SK-N-SH treated with all-trans-retinoic acid at 6 μM for 48 hours (cell line): ENCODE measurements around the gene LAMB3.

ENCODE experiments used
- ATAC-seq: fragments of 200-7000 bp; cut with Tn5 transposase; 3 replicates; pipeline ENCODE4 v1.9.1; 2020; ENCODE audit warnings: mild to moderate bottlenecking, moderate library complexity
- ARNTL ChIP-seq: fragments of 450-650 bp; formaldehyde crosslinking; IDR thresholded peaks from 2 replicates; pipeline ENCODE4 v1.5.0; 2020; ENCODE audit warnings: low read depth, mild to moderate bottlenecking, moderate library complexity, borderline replicate concordance
- BACH2 ChIP-seq: fragments of 250-450 bp; sonication (Bioruptor Pico); IDR thresholded peaks from 2 replicates; pipeline ENCODE4 v1.9.0; 2021; ENCODE audit warnings: mild to moderate bottlenecking, borderline replicate concordance
- CSDC2 ChIP-seq: fragments of 250-450 bp; sonication (Bioruptor Pico); IDR thresholded peaks from 2 replicates; pipeline ENCODE4 v1.5.0; 2020; ENCODE audit warnings: mild to moderate bottlenecking, moderate library complexity
- GLIS3 ChIP-seq: fragments of 250-450 bp; sonication (Bioruptor Pico); IDR thresholded peaks from 2 replicates; pipeline ENCODE4 v1.5.0; 2020; ENCODE audit warnings: mild to moderate bottlenecking, moderate library complexity
- OSR1 ChIP-seq: fragments of 250-450 bp; sonication (Bioruptor Pico); IDR thresholded peaks from 2 replicates; pipeline ENCODE4 v1.8.0; 2022; ENCODE audit warnings: moderate library complexity, mild to moderate bottlenecking, inconsistent platforms
- RARB ChIP-seq: fragments of 250-450 bp; sonication (Bioruptor Pico); IDR thresholded peaks from 2 replicates; pipeline ENCODE4 v1.8.0; 2021; ENCODE audit warnings: mild to moderate bottlenecking, moderate library complexity
- SNAI2 ChIP-seq: fragments of 250-450 bp; sonication (Bioruptor Pico); IDR thresholded peaks from 2 replicates; pipeline ENCODE4 v1.5.0; 2020; ENCODE audit warnings: mild to moderate bottlenecking, moderate library complexity
- TOX ChIP-seq: fragments of 250-450 bp; sonication (Bioruptor Pico); IDR thresholded peaks from 2 replicates; pipeline ENCODE4 v1.8.0; 2021; ENCODE audit warnings: mild to moderate bottlenecking, moderate library complexity, borderline replicate concordance
- ZC3H10 ChIP-seq: fragments of 250-450 bp; sonication (Bioruptor Pico); IDR thresholded peaks from 2 replicates; pipeline ENCODE4 v1.5.1; 2021; ENCODE audit warnings: mild to moderate bottlenecking, moderate library complexity
- ZFP3 ChIP-seq: fragments of 250-450 bp; sonication (Bioruptor Pico); IDR thresholded peaks from 2 replicates; pipeline ENCODE4 v1.5.0; 2020; ENCODE audit warnings: mild to moderate bottlenecking, moderate library complexity
- ZFP30 ChIP-seq: fragments of 450-650 bp; formaldehyde crosslinking; IDR thresholded peaks from 2 replicates; pipeline ENCODE4 v1.5.0; 2022; ENCODE audit warnings: mild to moderate bottlenecking, moderate library complexity
- ZNF565 ChIP-seq: fragments of 450-650 bp; formaldehyde crosslinking; conservative IDR thresholded peaks from 2 replicates; pipeline ENCODE4 v1.5.0; 2020; ENCODE audit warnings: low read depth, mild to moderate bottlenecking, moderate library complexity
- TF ChIP-seq, protein P1 (sequence below): fragments of 250-450 bp; sonication (Bioruptor Pico); IDR thresholded peaks from 2 replicates; pipeline ENCODE4 v1.8.0; 2020; ENCODE audit warnings: mild to moderate bottlenecking, moderate library complexity, borderline replicate concordance
- TF ChIP-seq, protein P2 (sequence below): fragments of 250-450 bp; sonication (Bioruptor Pico); IDR thresholded peaks from 2 replicates; pipeline ENCODE4 v1.5.1; 2021; ENCODE audit warnings: mild to moderate bottlenecking, moderate library complexity
- TF ChIP-seq, protein P3 (sequence below): fragments of 250-450 bp; sonication (Bioruptor Pico); IDR thresholded peaks from 2 replicates; pipeline ENCODE4 v1.5.1; 2020; ENCODE audit warnings: low read depth, mild to moderate bottlenecking, moderate library complexity
- TF ChIP-seq, protein P4 (sequence below): fragments of 250-450 bp; sonication (Bioruptor Pico); IDR thresholded peaks from 2 replicates; pipeline ENCODE4 v1.5.0; 2020; ENCODE audit warnings: mild to moderate bottlenecking, moderate library complexity

The LAMB3 gene

DNA sequence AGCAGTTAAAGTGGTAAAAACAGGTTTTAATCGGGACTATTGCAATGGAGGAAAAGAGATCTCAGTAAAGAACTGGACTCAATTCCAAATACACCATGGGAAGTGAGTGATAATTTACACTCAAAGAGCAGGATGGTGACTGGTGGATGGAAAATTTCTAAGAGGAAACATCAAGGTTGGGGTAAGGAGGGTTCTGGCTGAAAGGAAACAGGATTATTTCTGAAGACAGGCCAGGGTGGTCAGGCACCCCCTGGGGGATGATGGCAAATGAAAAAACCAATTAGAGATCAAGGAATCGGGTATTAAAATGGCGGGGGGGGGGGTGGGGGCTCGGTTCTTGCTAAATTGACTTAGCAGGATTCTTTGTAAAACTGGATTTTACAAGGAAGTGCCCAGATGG is 40.1 kb upstream of the LAMB3 start (continued):
- TF ChIP-seq, protein P1, sequence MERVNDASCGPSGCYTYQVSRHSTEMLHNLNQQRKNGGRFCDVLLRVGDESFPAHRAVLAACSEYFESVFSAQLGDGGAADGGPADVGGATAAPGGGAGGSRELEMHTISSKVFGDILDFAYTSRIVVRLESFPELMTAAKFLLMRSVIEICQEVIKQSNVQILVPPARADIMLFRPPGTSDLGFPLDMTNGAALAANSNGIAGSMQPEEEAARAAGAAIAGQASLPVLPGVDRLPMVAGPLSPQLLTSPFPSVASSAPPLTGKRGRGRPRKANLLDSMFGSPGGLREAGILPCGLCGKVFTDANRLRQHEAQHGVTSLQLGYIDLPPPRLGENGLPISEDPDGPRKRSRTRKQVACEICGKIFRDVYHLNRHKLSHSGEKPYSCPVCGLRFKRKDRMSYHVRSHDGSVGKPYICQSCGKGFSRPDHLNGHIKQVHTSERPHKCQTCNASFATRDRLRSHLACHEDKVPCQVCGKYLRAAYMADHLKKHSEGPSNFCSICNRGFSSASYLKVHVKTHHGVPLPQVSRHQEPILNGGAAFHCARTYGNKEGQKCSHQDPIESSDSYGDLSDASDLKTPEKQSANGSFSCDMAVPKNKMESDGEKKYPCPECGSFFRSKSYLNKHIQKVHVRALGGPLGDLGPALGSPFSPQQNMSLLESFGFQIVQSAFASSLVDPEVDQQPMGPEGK (CRISPR knock-in tag) = no peak
- TF ChIP-seq ZFP30 = no peak
- no peak for TF ChIP-seq GLIS3 (CRISPR knock-in tag)

DNA sequence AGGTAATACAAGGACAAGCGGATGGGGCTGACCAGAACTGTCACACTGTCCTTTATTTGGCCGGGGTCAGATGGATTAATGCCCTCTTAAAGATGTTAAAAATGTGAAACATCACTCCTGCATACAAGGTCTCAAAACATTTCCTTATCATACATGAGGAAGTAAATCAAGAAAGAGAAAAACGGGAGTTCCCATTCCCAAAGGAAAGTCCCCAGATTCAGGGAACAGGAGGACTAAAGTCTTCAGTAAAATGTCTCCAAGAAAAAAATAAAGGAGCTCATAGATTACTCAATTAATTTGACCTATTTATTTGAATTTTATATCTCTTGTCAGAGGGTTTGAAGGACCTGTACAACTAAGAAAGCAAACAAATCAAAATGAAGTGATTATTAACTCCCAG is 39.0 kb upstream of the LAMB3 start:
- no peak for ATAC-seq
- TF ChIP-seq GLIS3 (CRISPR knock-in tag) = no peak
- TF ChIP-seq, protein P2, sequence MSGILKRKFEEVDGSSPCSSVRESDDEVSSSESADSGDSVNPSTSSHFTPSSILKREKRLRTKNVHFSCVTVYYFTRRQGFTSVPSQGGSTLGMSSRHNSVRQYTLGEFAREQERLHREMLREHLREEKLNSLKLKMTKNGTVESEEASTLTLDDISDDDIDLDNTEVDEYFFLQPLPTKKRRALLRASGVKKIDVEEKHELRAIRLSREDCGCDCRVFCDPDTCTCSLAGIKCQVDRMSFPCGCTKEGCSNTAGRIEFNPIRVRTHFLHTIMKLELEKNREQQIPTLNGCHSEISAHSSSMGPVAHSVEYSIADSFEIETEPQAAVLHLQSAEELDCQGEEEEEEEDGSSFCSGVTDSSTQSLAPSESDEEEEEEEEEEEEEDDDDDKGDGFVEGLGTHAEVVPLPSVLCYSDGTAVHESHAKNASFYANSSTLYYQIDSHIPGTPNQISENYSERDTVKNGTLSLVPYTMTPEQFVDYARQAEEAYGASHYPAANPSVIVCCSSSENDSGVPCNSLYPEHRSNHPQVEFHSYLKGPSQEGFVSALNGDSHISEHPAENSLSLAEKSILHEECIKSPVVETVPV = no peak
- TF ChIP-seq ARNTL (CRISPR knock-in tag) = no peak
- TF ChIP-seq, protein P1 (CRISPR knock-in tag) = no peak
- TF ChIP-seq OSR1 (CRISPR knock-in tag) = no peak
- TF ChIP-seq ZFP3 = no peak

DNA sequence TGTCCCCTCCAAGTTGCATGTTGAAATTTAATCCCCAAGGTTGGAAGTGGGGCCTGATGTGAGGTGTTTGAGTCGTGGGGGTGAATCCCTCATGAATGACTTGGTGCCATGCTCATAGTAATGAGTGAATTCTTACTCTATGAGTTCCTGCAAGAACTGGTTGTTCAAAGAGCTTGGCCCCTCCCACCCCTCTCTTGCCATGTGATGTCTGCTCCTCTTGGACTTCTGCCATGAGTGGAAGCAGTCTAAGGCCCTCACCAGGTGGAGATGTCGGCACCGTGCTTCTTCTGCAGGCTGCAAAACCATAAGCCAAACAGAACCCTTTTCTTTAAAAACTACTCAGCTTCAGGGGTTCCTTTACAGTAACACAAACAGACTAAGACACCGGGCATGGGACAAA is 37.3 kb upstream of the LAMB3 start:
- ATAC-seq = peak; percentile 7

DNA sequence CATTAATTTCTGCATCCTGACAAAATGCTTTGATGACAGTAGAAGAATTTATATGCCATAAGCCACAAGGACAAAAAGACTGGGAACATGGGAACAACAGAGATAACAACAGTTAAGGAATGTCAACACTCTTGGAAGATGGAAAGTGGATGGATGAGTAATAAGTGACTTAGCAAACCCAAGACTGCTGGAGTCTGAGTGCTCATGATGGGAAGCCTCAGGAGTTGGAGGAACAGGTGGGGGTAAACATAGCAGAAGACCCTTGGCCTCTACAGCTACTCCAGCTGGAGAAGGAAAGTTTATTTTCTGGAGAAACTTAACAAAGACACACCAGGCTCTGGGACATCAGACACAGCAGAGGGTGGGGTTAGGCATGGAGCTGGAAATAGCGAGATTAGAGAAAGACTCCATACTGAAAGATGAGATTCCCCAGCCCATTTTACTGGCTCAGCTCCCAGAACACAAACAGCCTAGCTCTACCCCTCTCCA is 36.6 kb upstream of the LAMB3 start:
- peak; percentile 85 for ATAC-seq

More for the DNA sequence above, 37.3 kb upstream of the LAMB3 start:
- TF ChIP-seq ZNF565 (CRISPR knock-in tag) (no peak), CSDC2 (CRISPR knock-in tag) (no peak), OSR1 (CRISPR knock-in tag) (0 out of 2 replicates have a peak, but pooled peaks have one; percentile 34)
- TF ChIP-seq, protein P3, sequence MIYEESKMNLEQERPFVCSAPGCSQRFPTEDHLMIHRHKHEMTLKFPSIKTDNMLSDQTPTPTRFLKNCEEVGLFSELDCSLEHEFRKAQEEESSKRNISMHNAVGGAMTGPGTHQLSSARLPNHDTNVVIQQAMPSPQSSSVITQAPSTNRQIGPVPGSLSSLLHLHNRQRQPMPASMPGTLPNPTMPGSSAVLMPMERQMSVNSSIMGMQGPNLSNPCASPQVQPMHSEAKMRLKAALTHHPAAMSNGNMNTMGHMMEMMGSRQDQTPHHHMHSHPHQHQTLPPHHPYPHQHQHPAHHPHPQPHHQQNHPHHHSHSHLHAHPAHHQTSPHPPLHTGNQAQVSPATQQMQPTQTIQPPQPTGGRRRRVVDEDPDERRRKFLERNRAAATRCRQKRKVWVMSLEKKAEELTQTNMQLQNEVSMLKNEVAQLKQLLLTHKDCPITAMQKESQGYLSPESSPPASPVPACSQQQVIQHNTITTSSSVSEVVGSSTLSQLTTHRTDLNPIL (CRISPR knock-in tag) = no peak
- TF ChIP-seq, protein P4, sequence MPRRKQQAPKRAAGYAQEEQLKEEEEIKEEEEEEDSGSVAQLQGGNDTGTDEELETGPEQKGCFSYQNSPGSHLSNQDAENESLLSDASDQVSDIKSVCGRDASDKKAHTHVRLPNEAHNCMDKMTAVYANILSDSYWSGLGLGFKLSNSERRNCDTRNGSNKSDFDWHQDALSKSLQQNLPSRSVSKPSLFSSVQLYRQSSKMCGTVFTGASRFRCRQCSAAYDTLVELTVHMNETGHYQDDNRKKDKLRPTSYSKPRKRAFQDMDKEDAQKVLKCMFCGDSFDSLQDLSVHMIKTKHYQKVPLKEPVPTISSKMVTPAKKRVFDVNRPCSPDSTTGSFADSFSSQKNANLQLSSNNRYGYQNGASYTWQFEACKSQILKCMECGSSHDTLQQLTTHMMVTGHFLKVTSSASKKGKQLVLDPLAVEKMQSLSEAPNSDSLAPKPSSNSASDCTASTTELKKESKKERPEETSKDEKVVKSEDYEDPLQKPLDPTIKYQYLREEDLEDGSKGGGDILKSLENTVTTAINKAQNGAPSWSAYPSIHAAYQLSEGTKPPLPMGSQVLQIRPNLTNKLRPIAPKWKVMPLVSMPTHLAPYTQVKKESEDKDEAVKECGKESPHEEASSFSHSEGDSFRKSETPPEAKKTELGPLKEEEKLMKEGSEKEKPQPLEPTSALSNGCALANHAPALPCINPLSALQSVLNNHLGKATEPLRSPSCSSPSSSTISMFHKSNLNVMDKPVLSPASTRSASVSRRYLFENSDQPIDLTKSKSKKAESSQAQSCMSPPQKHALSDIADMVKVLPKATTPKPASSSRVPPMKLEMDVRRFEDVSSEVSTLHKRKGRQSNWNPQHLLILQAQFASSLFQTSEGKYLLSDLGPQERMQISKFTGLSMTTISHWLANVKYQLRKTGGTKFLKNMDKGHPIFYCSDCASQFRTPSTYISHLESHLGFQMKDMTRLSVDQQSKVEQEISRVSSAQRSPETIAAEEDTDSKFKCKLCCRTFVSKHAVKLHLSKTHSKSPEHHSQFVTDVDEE (CRISPR knock-in tag) = no peak

DNA sequence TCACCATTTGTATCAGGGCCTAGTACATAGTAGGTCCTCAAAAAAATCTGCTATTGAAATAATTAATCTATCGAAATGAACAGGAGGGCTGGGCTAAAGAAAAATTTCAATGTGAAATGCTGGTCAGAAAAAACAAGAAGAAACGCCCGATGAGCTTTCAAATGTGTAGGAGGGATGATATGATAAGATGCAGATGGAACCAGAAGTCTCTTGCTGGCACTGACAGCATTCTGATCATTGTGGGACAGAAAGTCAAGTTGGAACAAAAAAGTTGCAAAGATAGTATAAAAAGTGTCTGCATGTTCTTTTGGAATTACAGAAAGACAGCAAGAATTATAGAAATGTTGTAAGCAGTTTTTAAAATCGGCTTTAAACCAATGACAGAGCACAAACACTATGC is 34.1 kb upstream of the LAMB3 start:
- TF ChIP-seq, protein P3 (CRISPR knock-in tag) = no peak
- no peak for TF ChIP-seq BACH2 (CRISPR knock-in tag)
- no peak for TF ChIP-seq ZNF565 (CRISPR knock-in tag)
- ATAC-seq = no peak

More for the DNA sequence above, 36.6 kb upstream of the LAMB3 start:
- TF ChIP-seq ZC3H10 (CRISPR knock-in tag) = peak; percentile 56; the same call in 1 of the 2 replicates
- TF ChIP-seq TOX = peak; percentile 94
- peak; percentile 95 for TF ChIP-seq OSR1 (CRISPR knock-in tag)
- TF ChIP-seq RARB (CRISPR knock-in tag) = peak; percentile 95; the same call in 1 of the 2 replicates
- TF ChIP-seq SNAI2 (CRISPR knock-in tag) = no peak
